ENCODE measurements around the gene LHX6.

The LHX6 gene

DNA sequence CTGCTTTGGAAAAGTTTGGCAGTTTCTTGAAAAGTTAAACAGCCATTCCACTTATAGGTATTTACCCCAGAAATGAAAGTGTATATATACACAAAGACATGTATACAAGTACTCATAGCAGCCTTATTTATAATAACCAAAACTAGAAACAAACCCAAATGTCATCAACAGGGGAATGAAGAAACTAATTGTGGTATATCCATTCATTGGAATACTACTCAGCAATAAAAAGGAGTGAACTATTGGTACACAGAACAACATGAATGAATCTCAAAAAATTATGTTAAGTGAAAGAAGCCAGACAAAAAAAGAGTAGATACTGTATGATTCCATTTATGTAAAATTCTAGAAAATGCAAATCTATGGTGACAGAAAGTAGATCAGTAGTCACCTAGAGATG lies 66.3 kb downstream of the LHX6 start:
- H3K4me3 ChIP-seq (ENCODE audit: control insufficient read depth, low read depth, low read length) = no peak overlapping the region
- no peak for DNase-seq (ENCODE audit: low read depth)
- TF ChIP-seq, protein P1, sequence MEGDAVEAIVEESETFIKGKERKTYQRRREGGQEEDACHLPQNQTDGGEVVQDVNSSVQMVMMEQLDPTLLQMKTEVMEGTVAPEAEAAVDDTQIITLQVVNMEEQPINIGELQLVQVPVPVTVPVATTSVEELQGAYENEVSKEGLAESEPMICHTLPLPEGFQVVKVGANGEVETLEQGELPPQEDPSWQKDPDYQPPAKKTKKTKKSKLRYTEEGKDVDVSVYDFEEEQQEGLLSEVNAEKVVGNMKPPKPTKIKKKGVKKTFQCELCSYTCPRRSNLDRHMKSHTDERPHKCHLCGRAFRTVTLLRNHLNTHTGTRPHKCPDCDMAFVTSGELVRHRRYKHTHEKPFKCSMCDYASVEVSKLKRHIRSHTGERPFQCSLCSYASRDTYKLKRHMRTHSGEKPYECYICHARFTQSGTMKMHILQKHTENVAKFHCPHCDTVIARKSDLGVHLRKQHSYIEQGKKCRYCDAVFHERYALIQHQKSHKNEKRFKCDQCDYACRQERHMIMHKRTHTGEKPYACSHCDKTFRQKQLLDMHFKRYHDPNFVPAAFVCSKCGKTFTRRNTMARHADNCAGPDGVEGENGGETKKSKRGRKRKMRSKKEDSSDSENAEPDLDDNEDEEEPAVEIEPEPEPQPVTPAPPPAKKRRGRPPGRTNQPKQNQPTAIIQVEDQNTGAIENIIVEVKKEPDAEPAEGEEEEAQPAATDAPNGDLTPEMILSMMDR (IDR thresholded peaks at IDR 0.05; ENCODE audit: control insufficient read depth, insufficient read depth, low read depth, low read length, missing control alignments) = no peak

DNA sequence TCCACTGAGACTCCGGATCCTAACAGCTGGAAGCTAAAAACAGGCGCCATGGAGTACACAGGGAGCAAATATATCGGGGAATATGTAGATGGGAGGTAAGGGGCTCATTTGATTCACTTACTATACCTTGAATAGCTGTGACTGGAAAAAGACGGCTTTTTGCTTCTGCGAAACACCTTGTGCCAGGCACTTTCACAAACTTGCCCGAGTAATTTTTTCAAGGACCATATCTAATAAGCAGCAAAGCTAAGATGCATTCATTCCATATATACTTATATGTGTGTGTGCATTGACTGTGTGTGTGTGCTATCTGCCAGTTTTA lies 68.9 kb downstream of the LHX6 start:
- H3K4me3 ChIP-seq (ENCODE audit: control insufficient read depth, low read depth, low read length) = no peak overlapping the region; the same call in 1 of the 2 replicates
- DNase-seq (ENCODE audit: low read depth) = no peak
- TF ChIP-seq, protein P1 (IDR thresholded peaks at IDR 0.05; ENCODE audit: control insufficient read depth, insufficient read depth, low read depth, low read length, missing control alignments) = no peak

DNA sequence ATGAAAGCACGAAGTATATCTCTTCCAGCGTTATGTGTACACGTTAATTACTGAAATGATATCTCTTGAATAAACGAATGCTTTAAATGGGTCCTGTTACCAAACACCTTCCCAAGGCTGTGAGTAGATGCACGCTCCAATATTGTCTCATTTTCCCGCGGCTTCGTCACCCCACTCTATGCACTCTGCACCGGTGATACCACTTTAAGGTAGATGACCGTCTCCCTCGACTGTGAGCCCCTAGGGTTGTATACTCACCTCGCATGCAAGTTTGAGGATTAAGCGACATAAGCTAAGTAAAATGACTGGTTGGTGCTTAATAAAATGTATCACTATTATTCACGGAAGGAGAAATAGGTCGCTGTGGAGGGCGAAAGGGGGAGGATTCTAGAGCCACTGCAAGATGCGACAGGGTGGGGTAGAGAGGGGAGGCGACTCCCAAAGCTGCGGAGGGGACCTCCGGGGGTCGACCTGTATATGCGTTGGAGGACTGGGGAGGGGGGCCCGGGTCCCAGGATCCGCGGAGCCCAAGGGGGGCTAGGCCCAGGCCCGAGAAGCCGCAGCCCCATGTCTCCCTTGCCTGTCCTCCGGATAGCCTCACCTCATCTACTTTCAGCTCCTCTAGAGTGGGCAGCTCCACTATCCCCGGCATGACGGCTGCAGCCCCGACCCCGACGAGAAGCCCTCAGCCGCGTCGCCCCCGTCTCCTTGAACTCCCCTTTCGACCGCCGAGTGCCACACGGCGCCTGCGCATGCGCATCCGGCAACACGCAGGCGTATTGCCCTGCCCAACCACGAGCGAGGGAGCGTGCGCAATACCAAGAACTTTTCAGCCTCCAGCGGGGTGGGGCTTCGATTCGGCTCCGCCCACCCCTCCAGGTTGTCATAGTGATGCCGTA lies 69.5 kb downstream of the LHX6 start, which contains the start of the genes MORN5 and NDUFA8:
Gene MORN5 (plus strand): TSS at position 883 of the 899 bp plus-strand sequence. CDS start 65 bp downstream, outside the sequence.
Gene NDUFA8 (minus strand): TSS at position 754 of the 899 bp plus-strand sequence. CDS start 102 bp downstream, at position 652.
- peak within 1 kb of the TSS; percentile 95 for H3K4me3 ChIP-seq (ENCODE audit: control insufficient read depth, low read depth, low read length)
- DNase-seq (ENCODE audit: low read depth) = peak; percentile 81
- TF ChIP-seq, protein P1 (IDR thresholded peaks at IDR 0.05; ENCODE audit: control insufficient read depth, insufficient read depth, low read depth, low read length, missing control alignments) = no peak

DNA sequence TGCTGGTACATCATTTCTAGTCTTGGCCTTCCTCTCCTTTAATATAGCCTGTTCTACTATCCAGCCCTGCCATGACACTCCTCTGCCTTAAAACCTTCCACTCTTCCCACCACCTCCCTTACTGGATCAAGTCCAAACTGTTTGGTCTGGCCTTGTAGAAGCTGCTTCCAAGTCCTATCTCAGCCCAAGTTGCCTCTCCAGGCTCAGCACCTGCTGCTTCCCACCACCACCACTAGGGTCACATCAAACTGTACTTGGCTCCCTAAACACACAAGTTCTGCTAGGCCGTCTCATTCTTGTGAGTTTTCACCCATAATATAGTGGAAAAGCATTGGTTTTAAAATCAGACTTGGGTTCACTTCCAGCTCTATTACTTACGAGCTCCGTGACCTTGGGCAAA lies 70.6 kb downstream of the LHX6 start:
- no peak overlapping the region for H3K4me3 ChIP-seq (ENCODE audit: control insufficient read depth, low read depth, low read length)
- no peak for DNase-seq (ENCODE audit: low read depth)
- TF ChIP-seq, protein P1 (IDR thresholded peaks at IDR 0.05; ENCODE audit: control insufficient read depth, insufficient read depth, low read depth, low read length, missing control alignments) = peak; percentile 61

DNA sequence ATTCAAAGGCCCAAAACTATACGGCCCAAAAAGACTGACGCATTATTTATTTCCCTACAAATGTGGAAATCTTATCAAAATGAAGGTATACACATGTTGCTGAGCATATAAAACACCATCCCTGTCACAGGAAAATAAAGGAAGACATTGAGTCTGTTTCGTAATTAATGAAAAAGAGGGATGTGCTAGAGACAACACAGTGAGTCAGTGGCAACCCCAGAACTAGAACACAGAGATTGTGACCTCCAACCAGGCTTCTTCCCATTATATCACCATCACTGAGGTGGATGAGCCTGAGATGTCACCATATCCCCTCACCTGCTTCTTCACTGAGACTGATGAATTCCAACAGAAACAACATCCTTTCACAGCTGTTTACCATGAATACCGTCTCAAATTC lies 73.0 kb downstream of the LHX6 start:
- H3K4me3 ChIP-seq (ENCODE audit: control insufficient read depth, low read depth, low read length) = no peak overlapping the region
- DNase-seq (ENCODE audit: low read depth) = no peak
- TF ChIP-seq, protein P1 (IDR thresholded peaks at IDR 0.05; ENCODE audit: control insufficient read depth, insufficient read depth, low read depth, low read length, missing control alignments) = no peak
